PC-9 (cell line): ENCODE measurements around the gene MCC.

ENCODE experiments used
- EZH2 ChIP-seq: fragments of 200-600 bp; sonication (generic); IDR thresholded peaks from 2 replicates; pipeline ENCODE4 v1.8.0; 2017; ENCODE audit warnings: antibody characterized with exemption, low read depth
- TF ChIP-seq, protein P1 (sequence below): fragments of 200-600 bp; sonication (generic); conservative IDR thresholded peaks from 2 replicates; pipeline ENCODE4 v1.6.1; 2017; ENCODE audit warnings: mixed run types, antibody characterized with exemption, mild to moderate bottlenecking, moderate library complexity

DNA sequence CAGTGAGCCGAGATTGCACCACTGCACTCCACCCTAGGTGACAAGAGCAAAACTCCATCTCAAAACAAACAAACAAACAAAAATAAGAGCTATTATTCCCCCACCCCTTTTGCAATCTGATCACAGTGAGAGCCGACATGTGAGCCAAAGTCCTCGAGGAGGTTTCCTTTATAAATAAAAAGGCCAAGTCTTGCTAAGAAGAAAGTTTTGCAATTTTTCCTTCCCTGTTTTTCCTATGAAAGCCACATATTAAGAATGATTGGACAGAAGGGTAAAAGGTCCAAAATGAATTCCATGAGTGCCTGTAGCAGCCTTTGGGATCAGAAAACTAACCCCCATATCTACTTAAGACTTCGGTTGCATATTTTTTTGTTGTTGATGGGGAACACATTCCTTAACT lies 233.1 kb downstream of the MCC start:
- TF ChIP-seq, protein P1, sequence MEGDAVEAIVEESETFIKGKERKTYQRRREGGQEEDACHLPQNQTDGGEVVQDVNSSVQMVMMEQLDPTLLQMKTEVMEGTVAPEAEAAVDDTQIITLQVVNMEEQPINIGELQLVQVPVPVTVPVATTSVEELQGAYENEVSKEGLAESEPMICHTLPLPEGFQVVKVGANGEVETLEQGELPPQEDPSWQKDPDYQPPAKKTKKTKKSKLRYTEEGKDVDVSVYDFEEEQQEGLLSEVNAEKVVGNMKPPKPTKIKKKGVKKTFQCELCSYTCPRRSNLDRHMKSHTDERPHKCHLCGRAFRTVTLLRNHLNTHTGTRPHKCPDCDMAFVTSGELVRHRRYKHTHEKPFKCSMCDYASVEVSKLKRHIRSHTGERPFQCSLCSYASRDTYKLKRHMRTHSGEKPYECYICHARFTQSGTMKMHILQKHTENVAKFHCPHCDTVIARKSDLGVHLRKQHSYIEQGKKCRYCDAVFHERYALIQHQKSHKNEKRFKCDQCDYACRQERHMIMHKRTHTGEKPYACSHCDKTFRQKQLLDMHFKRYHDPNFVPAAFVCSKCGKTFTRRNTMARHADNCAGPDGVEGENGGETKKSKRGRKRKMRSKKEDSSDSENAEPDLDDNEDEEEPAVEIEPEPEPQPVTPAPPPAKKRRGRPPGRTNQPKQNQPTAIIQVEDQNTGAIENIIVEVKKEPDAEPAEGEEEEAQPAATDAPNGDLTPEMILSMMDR: no peak
- no peak for TF ChIP-seq EZH2
